Activated CD8-positive, alpha-beta memory T cell treated with anti-CD3 and anti-CD28 coated beads for 1 hour (primary cell): ENCODE data around the gene KIF1A.

Source experiments
- DNase-seq, 2 donors: peaks; one replicate each; pipeline ENCODE4 v3.0.0-alpha.2; 2020; ENCODE audit warnings: low read depth in 1 of 2; ENCODE audit errors: extremely low read depth in 1 of 2

KIF1A gene

DNA sequence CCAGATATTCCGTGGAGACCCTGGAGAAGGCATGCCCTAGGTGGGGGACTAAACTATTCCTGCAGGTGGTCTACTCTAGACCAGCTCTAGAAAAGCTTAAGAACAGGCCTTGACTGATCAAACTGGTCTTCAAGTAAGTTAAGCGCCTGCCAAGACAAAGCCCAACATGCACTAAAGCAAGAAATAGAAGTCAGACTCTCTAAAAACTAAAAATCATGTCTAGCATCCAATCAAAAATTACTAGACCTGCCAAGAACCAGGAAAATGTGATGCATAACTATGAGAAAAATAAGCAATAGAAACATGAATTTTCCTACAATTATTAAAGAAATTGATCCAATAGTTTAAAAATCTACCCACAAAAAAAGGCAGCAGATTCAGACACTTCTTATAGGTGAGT, 13.6 kb downstream of the KIF1A start:
- DNase-seq = no peak

DNA sequence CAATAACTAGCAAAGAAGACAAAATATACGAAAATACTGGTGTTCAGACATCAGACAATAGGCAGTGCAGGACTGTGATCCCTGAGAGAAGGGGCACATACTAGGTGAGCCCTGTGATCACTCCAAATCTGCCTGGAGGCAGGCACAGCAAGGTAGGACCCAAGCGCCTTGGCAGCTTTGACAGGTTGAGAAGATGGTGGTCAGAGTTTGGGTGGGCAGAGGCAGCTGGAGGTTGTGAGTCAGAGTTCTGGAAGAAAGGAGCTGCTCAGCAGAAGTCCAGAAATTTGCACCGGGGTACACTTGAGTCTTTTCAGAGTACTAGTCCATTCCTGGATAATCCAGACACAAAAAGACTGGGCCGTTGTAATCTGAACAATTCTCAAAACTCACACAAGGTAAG, 14.0 kb downstream of the KIF1A start:
- no peak for DNase-seq

DNA sequence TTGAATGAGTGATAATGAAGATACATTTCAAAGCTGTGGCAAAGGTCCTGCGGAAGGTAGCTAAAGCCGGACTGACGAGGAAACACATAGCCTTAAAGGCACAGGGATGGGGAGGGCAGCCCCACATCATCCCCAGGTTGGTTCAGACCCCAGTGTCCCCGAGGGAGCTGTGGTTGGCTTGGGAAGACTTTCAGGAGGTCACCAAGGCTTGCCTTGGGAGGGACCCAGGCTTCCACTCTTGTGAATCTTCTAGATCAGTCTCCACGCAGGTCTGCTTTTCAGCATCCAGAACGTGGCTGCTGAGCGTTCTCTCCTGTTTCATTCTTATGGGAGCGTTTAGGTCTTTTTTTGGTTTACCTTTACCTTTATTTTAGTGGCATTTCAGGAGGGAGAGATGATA, 16.8 kb downstream of the KIF1A start:
- DNase-seq = no peak

DNA sequence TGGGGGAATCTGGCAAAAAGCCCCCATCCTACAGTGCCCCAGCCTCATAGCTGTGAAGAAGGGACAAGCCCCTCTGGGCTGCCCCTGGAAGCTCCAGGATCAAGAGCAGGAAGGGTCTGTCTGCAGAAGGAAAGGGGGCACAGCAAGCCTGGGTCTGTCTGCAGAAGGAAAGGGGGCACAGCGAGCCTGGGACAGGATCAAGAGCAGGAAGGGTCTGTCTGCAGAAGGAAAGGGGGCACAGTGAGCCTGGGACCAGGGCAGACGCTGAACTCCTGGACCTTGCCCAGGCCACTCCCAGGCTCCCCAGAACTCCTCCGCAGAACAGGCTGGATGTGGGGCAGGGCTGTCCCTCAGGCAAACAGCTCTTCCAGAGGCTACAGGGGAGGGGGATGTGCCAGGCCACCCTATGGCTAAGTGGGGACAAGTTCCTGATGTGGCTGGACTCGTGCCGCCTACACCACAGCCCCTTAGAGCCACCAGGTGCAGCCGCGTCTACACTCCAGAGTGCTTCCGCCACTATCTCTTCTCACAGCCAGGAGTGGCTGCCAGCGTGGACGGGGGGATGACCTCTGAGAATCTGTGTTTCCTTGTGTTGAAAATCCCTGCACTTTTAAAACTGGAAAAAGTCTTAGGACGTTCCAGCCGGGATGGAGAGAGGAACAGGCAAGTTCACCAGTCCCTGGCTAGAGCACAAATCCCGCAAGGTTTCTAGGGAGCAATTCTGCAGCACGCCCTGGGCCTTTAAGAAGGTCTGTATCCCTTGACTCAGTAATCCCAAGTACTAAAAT, 20.8 kb downstream of the KIF1A start:
- DNase-seq = no peak

DNA sequence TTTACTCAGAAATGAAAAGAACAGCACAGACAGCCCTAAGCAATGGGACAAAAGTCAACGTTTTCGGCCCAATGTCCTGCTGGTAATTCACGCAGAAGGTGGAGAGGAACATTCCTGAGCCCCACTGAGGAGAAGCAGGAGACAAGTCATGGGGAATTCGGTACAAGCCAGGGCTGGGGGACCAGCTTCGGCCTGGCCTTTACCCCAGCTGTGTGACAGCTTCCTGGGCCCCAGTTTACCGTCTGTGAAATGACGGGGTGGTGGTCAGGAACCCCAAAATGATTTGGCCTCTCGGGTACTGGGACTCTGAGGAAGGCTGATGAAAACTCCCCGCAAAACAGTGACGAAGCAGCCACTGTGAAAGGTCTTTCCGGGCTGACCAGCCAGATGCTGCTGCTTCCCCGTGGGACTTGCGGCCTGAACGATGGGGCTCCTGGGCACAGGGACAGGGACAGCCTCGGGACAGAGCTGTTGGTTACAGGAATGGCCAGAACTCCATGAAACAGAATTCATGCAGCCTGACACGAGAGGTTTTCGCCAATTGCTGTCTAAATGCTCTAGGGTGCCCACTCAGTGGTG, 21.6 kb downstream of the KIF1A start:
- no peak for DNase-seq

DNA sequence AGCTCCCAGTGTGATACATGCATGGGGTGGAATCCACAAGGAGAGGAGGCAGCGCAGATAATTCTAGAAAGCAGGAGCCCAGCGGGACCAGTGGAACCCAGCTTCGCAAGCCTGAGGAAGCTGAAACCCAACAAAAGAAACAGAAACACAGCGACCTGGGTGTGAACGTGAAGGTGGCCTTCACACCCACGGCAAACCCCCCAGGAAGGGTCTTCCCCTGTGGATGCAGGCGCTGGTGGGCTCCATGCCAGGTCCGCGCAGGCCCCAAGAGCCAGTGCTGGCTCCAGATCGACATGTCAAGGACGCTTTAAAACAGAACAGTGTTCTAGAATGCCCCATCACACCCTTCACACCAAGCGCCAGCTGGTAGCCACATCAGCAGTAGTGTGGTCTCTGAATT, 22.1 kb downstream of the KIF1A start:
- DNase-seq = no peak

DNA sequence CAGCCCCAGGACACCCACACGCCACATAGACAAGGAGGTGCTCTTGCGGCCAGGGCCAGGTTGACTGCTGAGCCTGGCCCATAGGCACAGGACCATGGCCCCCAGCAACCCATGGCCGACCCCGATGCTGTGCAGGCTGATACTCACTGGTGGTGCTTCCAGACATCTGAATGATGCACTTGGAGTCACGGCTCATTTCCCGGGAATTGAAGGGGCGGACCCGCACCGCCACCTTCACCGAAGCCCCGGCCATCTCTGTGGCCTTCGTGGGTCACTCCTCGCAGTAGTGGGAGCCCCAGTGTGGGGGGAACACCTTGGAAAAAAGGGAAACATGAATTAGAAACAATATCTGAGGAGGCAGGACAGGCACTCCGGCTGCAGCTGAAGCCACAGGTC, 22.5 kb downstream of the KIF1A start:
- no peak for DNase-seq

DNA sequence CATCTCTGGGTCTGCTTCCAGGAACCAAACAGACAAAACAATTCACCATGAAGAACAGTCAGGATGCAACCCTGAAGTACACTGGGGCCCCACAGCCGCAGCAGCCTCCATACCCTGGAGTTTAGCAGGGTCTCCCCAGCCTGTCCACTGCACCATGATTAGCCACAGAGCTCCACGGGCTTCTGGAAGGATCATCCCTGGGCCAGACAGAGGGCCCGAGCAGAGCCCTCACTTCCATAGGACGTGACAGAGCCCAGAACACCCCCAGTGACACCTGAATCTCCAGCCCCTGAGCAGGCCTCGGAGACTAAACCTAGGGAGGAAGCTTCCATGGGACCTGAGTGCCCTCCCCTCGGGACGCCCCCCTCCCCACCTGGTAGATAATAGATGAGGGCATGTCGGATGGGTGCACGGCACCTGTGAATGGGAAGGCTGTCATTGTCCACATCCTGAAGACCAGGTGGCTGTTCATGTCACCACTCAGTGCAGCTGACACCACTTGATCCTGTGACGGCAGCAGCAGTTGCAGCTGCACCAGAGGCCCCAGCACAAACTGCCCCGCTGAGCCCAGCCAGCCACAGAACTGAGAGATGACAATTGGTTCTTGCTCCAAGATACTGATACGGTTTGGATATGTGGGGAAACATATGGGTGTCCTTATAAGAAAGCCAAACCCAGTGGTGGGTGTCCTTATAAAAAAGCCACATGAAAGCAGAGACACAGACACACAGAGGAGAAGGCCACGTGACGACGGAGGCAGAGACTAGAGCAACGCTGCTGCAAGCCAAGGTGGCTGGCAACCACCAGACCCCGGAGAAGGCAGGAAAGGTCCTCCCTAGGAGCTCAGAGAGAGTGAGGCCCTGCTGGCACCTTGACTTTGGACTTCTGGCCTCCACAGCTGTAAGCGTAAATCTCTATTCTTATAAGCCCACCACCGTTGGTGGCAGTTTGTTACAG, 23.2 kb downstream of the KIF1A start:
- no peak for DNase-seq

DNA sequence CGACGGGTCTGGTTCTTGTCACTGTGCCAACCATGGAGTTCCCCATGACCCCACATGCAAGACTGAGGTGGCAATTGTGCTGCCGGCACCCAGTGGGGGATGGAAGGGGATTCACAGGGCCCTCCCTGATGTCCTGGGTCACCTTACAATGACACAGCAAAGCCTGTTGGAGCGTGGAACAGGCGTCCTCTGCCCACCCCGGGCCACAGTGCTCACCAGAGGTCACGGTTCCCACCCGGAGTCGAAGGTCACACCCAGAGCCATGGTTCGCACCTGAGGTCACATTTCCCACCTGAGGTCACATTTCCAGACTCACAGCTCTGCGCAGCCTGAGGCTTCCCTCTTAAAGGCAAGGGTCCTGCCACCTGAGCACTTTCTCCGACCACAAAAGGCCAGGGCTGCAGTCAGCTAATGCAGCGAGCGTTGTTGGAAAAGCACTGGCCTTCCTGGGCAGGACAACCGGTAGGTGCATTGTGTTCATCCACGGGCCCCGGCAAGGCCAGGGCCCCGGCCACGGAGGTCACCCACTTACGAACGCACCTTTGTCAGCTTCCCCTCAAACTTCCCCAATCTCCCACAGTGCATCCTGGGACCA, 24.0 kb downstream of the KIF1A start:
- DNase-seq = no peak

DNA sequence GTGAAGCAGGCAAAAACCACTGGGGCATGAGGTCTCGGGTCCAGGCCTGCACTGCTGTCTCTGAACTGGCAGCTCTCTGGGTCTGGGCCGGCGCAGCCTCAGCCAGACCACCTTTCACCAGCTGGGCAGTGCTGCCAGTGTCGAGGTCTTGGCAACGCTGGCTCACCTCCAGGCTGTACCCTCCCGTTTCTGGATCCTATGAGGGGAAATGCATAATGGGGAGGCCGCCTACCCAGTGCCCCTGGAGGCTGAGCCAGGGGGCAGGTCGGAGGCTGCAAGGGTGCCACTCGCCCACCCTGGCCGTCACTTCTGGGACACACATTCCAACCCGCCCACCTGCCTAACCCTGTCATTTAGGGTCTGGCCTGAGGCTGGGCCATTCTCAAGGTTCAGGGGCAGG, 24.6 kb downstream of the KIF1A start:
- no peak for DNase-seq

DNA sequence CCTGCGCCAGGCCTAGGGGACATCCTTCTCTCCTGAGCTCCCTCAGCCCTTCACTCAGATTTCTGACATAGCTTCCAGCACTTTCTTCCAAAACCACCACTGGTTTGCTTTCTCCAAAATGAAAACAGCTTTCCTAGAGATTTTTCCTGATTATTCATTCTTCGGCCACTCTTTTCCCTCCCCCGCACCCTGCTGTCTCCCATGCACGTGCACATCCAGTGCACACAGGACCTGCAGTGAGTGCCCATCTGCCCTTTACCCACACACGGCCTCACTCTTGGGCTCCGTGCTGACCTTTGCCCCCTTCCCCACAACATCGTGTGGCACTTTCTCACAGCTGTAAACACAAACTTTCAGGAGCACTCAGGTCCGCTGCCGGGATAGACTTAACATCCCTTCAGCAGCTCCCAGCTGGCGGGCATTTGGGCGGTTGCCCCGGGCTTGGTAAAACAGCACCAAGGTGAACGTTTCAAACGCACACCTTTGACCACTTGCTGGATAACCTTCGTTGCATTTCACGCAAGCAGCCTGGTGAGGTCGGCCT, 25.8 kb downstream of the KIF1A start:
- DNase-seq = no peak

DNA sequence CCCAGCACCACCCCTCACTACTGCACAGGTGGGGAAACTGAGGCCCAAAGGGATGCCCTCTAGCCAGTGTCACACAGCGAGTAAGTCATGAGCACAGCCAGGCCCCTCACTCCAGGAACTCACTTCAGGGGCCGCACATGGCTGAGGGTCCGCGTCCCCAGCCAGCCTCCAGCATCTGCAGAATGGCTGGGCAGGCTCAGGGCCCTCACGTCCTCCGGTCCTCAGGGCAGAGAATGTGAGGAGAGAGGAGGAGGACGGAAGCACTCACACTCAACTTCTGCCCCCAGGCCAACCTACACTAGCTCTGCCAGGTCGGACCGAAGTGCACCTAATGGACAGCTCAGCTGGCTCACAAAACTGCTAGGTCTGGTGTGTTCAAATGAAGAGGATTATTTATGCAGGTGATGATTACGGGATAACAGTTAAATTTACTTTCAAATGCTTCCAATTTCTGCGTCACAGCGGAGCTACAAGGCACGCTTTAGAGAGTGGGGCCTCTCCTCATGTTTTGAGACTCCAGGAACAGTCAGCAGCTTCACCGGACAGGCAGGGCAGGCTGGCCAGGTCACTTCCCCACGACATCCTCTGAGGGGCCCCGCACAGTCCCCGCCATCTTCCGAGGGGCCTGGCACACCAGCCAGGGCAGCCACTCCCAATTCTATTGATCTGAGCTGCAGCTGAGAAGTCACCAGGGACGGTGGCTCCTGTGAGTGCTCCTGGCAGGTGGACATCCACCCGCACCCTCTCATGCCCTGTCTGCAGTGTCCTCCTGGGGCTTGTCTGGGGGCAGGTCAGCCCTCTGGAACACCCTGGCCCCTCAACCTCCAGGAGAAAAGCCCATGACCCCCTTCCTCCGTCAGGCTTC, 26.5 kb downstream of the KIF1A start:
- DNase-seq = no peak

DNA sequence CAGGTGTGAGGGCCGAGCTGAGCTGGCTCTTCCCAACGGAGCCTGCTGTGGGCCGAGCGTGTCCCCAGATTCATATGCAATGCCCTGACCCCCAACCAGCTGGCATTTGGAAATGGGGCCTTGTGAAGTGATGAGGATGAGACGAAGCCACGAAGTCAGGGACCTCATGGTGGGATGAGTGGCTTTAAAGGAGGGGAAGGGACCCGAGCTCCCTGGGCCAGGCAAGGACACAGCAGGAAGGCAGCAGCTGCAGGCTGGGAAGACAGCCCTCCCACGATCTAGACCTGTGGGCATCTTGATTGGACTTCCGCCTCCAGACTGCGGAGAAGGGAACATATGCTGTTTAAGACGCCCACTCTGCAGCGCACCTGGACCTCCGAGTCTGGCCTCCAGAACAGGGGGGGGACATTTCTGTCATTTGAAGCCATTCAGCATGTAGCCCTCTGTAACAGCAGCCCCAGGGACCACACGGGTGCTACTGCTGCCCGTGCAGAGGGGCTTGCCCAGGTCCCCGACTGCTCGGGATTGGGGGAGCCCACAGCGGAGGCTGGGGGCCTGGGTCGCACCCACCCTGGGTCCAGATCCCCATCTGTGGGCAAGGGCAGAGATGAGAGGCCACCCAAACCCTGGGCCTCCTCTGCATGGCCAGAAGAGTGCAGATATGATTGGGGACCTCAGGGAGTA, 27.2 kb downstream of the KIF1A start:
- no peak for DNase-seq

DNA sequence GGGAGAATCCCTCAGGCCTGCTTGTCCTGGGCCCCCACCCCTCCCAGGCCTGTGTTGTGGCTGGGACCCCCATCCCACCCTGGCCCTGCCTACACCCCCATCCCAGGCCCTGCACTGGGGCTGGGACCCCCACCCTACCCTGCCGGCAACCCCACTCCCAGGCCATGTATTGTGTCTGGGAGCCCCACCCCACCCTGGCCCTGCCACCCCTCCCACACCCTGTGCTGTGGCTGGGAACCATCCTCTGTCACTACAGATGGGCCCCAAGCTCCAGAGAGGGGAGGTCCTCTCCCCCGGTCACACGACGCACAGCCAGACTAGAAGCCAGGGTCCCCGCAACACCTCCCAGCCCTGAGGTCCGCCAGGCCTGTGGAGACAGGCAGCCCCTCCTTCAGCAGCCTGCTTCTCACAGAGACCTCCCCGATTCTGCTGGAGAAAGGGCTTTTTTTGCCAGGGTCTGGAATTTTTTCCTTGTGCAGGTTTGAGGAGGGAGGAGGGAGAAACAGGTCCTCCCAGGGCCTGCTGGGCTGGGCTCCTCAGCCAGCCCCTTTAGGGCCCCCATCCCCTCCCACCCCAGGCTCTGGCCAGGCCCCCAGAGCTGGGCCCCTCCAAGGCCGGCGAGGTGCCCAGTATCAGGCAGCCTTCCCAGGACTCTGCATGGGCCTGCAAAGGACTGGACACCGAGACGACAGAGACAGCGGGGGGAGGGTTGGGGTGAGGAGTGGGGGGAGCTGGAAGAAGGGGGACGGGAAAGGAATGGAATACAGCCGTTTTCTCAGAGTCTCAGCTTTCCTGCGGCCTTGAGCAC, 28.0 kb downstream of the KIF1A start:
- DNase-seq = no peak

DNA sequence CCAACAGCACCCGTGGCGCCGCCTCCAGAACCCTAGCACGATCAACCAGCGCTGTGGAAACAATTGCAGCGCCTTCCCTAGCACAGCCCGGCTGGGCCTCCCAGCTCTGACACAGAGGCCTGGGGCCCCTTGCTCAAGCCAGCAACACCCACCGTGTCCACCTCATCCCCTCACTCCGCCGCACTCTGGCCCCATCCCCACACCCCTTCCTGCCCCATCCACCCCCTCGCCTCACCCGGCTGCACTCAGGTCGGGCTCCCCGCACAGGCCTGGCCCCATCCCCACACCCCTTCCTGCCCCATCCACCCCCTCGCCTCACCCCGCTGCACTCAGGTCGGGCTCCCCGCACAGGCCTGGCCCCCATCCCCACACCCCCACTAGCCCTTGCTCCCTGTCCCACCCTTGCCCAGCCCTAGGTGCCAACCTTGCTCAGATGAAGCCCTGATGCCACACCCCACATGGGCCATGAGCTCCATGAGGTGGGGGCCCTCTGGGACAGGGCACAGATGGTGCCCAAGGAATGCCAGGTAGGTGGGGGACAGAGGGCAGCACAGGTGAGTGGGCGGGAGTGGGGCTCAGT, 28.7 kb downstream of the KIF1A start:
- no peak for DNase-seq

DNA sequence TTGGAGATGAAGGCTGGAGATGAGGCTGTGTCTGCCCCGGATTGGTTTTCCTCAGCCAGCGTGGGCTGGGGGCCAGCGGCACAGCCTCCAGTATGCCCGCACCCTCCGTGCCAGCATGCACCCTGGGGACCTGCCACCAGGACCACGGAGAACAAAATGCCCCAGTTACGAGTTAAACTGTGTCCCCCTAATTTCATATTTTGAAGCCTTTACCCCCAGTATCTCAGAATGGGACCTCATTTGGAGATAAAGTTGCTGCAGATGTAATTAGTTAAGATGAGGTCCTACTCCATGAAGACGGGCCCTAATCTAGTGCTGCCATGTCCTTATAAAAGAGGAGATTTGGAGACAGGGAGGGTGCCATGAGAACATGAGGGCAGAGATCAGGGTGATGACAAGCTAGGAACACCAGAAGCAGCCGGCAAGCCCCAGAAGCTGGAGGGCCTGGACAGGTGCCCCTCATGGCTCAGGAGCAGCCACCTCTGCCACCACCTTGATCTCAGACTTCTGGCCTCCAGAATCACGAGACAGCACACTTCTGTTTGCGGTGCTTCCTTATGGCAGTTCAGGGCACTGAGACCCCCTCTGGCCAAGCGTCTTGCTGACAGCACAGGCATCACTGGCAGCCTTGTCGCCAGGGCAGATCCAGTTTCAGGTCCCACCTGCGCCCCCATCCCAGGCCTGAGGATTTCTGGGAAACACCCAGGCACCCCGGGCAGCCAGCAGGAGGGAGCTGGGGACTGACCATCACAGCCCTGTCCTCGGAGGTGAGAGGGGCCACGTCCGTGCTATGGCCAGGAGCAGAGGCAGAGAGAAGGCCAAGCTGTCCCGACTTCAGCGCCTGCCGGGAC, 29.4 kb downstream of the KIF1A start:
- DNase-seq = no peak
